ENCODE measurements around the gene FAM3A. TPM values are rescaled to one million over a fixed set of nuclear protein-coding genes. Genes with fewer than 3 reads are reported as not detected.
"Not testable (repeated sequence)": the region's sequence is repeated elsewhere in the genome, so short reads cannot be mapped to it uniquely, and the experiment has no call there.

The FAM3A gene
- total RNA-seq, 1 experiment from 2014 or later: 15.6 TPM

- no peaks in the 10 kb centered on the region for H3K27me3 ChIP-seq (ENCODE audit: insufficient read depth, low read length)
- H3K79me2 ChIP-seq (ENCODE audit: insufficient read depth, low read length): peaks cover 17% of the 10 kb centered on the region
- no TSS peak for BruUV-seq (replicated peaks)
- H3K36me3 ChIP-seq (ENCODE audit: control insufficient read depth in 1 of 2, insufficient read depth in 2 of 2, low read length in 2 of 2): peaks cover 0 to 9% of the 10 kb centered on the region in 2 experiments; a peak in 2 of 4 replicates
- RAD21 ChIA-PET (ENCODE audit: low non-redundant PET in 1 of 2, low total read pairs in 2 of 2, uncharacterized antibody in 2 of 2, unreplicated experiment in 2 of 2): no interaction called here
- peak overlapping the region; percentile 57 for H3K4me2 ChIP-seq (ENCODE audit: low read length)
- peak overlapping the region; percentile 79 for H3K27ac ChIP-seq (ENCODE audit: low read depth, low read length)
- no peak overlapping the region for H3K4me3 ChIP-seq (replicated peaks in 1 of 2; ENCODE audit: low read depth in 1 of 2, low read length in 2 of 2)
- no peaks in the 10 kb centered on the region for H4K20me1 ChIP-seq (ENCODE audit: insufficient read depth)
- no peaks in the 10 kb centered on the region for H3K9me3 ChIP-seq (ENCODE audit: control insufficient read depth in 1 of 2, insufficient read depth in 1 of 2, low read depth in 1 of 2, low read length in 2 of 2)
- peak overlapping the region; percentile 47; the same call in 1 of the 2 replicates for H3K9ac ChIP-seq (ENCODE audit: low read length)
- TF ChIP-seq ZFX (IDR thresholded peaks at IDR 0.05): no peak
- no peak for TF ChIP-seq EZH2phosphoT487 (IDR thresholded peaks at IDR 0.05; ENCODE audit: borderline replicate concordance)
- TF ChIP-seq TCF7L2 (IDR thresholded peaks at IDR 0.05; ENCODE audit: borderline replicate concordance, extremely low read depth, insufficient read depth, insufficient read length): no peak
- TF ChIP-seq SIN3A (IDR thresholded peaks at IDR 0.05; ENCODE audit: low read depth): no peak
- no peak for TF ChIP-seq CEBPB (IDR thresholded peaks at IDR 0.05; ENCODE audit: low read depth)
- TF ChIP-seq SP1 (IDR thresholded peaks at IDR 0.05; ENCODE audit: low read depth): no peak
- intact Hi-C loops (cut with micrococcal nuclease): no loop called here
- CTCF ChIA-PET: interaction anchor here (1.1 kb wide), 1 partner anchor 168 kb away, joined by 4 read pairs; no protein-coding TSS in a partner anchor
- no peak overlapping the region for H2AFZ ChIP-seq (ENCODE audit: low read depth, low read length, poor library complexity, severe bottlenecking)
- peaks cover 27 to 31% of the 10 kb centered on the region in 2 experiments for H3K4me1 ChIP-seq (ENCODE audit: control insufficient read depth in 1 of 2, insufficient read depth in 2 of 2, low read length in 2 of 2)
- H3K9me2 ChIP-seq (ENCODE audit: insufficient read depth): no peaks in the 10 kb centered on the region
- no peak for DNase-seq (ENCODE audit: low read depth, low spot score)
- ATAC-seq: no peak; the same call in 1 of the 2 replicates
- POLR2A ChIA-PET: no interaction called here
These were observed 25.0 kb upstream of the FAM3A start for GRCh38 chrX:154540897-154541535.

- CTCF ChIA-PET: interaction anchor here (1.1 kb wide), 1 partner anchor 167 kb away, joined by 4 read pairs; no protein-coding TSS in a partner anchor
- ATAC-seq; H3K27ac ChIP-seq (ENCODE audit: low read depth, low read length); DNase-seq (ENCODE audit: low read depth, low spot score); H3K9me3 ChIP-seq (ENCODE audit: control insufficient read depth in 1 of 2, insufficient read depth in 1 of 2, low read depth in 1 of 2, low read length in 2 of 2); H2AFZ ChIP-seq (ENCODE audit: low read depth, low read length, poor library complexity, severe bottlenecking); H4K20me1 ChIP-seq (ENCODE audit: insufficient read depth); H3K9me2 ChIP-seq (ENCODE audit: insufficient read depth); BruUV-seq (replicated peaks); H3K4me3 ChIP-seq (replicated peaks in 1 of 2; ENCODE audit: low read depth in 1 of 2, low read length in 2 of 2); H3K36me3 ChIP-seq (ENCODE audit: control insufficient read depth in 1 of 2, insufficient read depth in 2 of 2, low read length in 2 of 2); H3K27me3 ChIP-seq (ENCODE audit: insufficient read depth, low read length); H3K9ac ChIP-seq (ENCODE audit: low read length); POLR2A ChIA-PET; intact Hi-C loops (cut with micrococcal nuclease); H3K4me2 ChIP-seq (ENCODE audit: low read length); RAD21 ChIA-PET (ENCODE audit: low non-redundant PET in 1 of 2, low total read pairs in 2 of 2, uncharacterized antibody in 2 of 2, unreplicated experiment in 2 of 2): not testable (repeated sequence)
- Histone ChIP-seq H3K4me1 (ENCODE audit: control insufficient read depth in 1 of 2, insufficient read depth in 2 of 2, low read length in 2 of 2) (peaks cover 25 to 27% of the 10 kb centered on the region in 2 experiments), H3K79me2 (ENCODE audit: insufficient read depth, low read length) (peaks cover 12% of the 10 kb centered on the region; the same call in 1 of the 2 replicates)
These were observed 24.3 kb upstream of the FAM3A start for GRCh38 chrX:154540365-154540764.
